Panc1 (cell line): ENCODE data around the gene GNG7.

Experiments
- POLR2AphosphoS5 ChIP-seq: IDR thresholded peaks from 2 replicates; pipeline ENCODE4 v1.6.1; 2012; ENCODE audit warnings: mild to moderate bottlenecking, low read depth, low read length, moderate library complexity
- SIN3A ChIP-seq: IDR thresholded peaks from 2 replicates; pipeline ENCODE4 v1.6.1; 2012; ENCODE audit warnings: low read depth, mild to moderate bottlenecking, low read length, moderate library complexity, borderline replicate concordance; ENCODE audit not compliant: insufficient read depth
- TCF7L2 ChIP-seq: IDR thresholded peaks from 2 replicates; pipeline ENCODE4 v1.6.1; 2011; ENCODE audit warnings: mild to moderate bottlenecking, low read depth, low read length, inconsistent platforms
- TF ChIP-seq, protein P1 (sequence below): fragments of 450-650 bp; IDR thresholded peaks from 2 replicates; pipeline ENCODE4 v1.5.1; 2017; ENCODE audit warnings: mild to moderate bottlenecking

- TF ChIP-seq, protein P1, sequence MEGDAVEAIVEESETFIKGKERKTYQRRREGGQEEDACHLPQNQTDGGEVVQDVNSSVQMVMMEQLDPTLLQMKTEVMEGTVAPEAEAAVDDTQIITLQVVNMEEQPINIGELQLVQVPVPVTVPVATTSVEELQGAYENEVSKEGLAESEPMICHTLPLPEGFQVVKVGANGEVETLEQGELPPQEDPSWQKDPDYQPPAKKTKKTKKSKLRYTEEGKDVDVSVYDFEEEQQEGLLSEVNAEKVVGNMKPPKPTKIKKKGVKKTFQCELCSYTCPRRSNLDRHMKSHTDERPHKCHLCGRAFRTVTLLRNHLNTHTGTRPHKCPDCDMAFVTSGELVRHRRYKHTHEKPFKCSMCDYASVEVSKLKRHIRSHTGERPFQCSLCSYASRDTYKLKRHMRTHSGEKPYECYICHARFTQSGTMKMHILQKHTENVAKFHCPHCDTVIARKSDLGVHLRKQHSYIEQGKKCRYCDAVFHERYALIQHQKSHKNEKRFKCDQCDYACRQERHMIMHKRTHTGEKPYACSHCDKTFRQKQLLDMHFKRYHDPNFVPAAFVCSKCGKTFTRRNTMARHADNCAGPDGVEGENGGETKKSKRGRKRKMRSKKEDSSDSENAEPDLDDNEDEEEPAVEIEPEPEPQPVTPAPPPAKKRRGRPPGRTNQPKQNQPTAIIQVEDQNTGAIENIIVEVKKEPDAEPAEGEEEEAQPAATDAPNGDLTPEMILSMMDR: no peak
- TF ChIP-seq POLR2AphosphoS5 (no peak), TCF7L2 (no peak), SIN3A (no peak)
Observed at GRCh38 chr19:2481466-2481865, 221.0 kb downstream of the GNG7 start.
